GM21619 (cell line): ENCODE measurements around the gene MAGEC3.
"Not testable (repeated sequence)": the region's sequence is repeated elsewhere in the genome, so short reads cannot be mapped to it uniquely, and the experiment has no call there.

Experiments used
- ATAC-seq: cut with Tn5 transposase; IDR thresholded peaks from one replicate; pipeline ENCODE4 v1.9.1; 2021; ENCODE audit not compliant: unreplicated experiment

The MAGEC3 gene

GRCh38 chrX:141838016-141838415 is at the start of gene MAGEC3:
MAGEC3 (plus strand) TSS chrX:141838316; CDS start chrX:141838316, 0 bp downstream.
- no peak for ATAC-seq

- no peak for ATAC-seq
Observed at GRCh38 chrX:141791856-141792255, 46.3 kb upstream of the MAGEC3 start.

GRCh38 chrX:141811438-141811837 is 26.7 kb upstream of the MAGEC3 start:
- no peak for ATAC-seq

GRCh38 chrX:141814213-141814857 is 23.8 kb upstream of the MAGEC3 start:
- no peak for ATAC-seq

GRCh38 chrX:141815904-141816303 is 22.2 kb upstream of the MAGEC3 start:
- ATAC-seq, result no peak

GRCh38 chrX:141832247-141832646 is 5.9 kb upstream of the MAGEC3 start:
- no peak for ATAC-seq

- ATAC-seq, result no peak
Observed at GRCh38 chrX:141839856-141840255, 1.7 kb downstream of the MAGEC3 start.

- no peak for ATAC-seq
Observed at GRCh38 chrX:141857479-141857878, 19.4 kb downstream of the MAGEC3 start.

- ATAC-seq, result no peak
Observed at GRCh38 chrX:141879616-141880015, 41.5 kb downstream of the MAGEC3 start.

GRCh38 chrX:141888811-141889210 is 50.7 kb downstream of the MAGEC3 start:
- ATAC-seq, result not testable (repeated sequence)

GRCh38 chrX:141894733-141895132 is 56.6 kb downstream of the MAGEC3 start:
- no peak for ATAC-seq

GRCh38 chrX:141897690-141898089 is 59.6 kb downstream of the MAGEC3 start:
- no peak for ATAC-seq

GRCh38 chrX:141902366-141902765 is 64.2 kb downstream of the MAGEC3 start:
- ATAC-seq, result no peak

GRCh38 chrX:141903400-141904155 is 65.5 kb downstream of the MAGEC3 start, which contains the start of gene MAGEC1:
MAGEC1 (plus strand) TSS chrX:141903894; CDS start chrX:141905073, 1,179 bp downstream.
- ATAC-seq, result no peak

- no peak for ATAC-seq
Observed at GRCh38 chrX:141904262-141904661, 66.1 kb downstream of the MAGEC3 start.

GRCh38 chrX:141917801-141918200 is 79.7 kb downstream of the MAGEC3 start:
- ATAC-seq, result no peak

- ATAC-seq, result no peak
Observed at GRCh38 chrX:141924293-141924692, 86.2 kb downstream of the MAGEC3 start.

GRCh38 chrX:141928432-141928831 is 90.3 kb downstream of the MAGEC3 start:
- no peak for ATAC-seq

GRCh38 chrX:141934059-141934641 is 96.0 kb downstream of the MAGEC3 start:
- ATAC-seq, result no peak

GRCh38 chrX:141935645-141936044 is 97.5 kb downstream of the MAGEC3 start:
- no peak for ATAC-seq

- no peak for ATAC-seq
Observed at GRCh38 chrX:141936080-141936479, 98.0 kb downstream of the MAGEC3 start.

GRCh38 chrX:141941234-141941633 is 103.1 kb downstream of the MAGEC3 start:
- no peak for ATAC-seq
